Sigmoid colon (tissue), 7 donors: Measurements from ENCODE around the gene ZNRD2. TPM values are rescaled to one million over a fixed set of nuclear protein-coding genes. Genes with fewer than 3 reads are reported as not detected.

Experiments
- DNase-seq: peaks from one replicate; pipeline ENCODE4 v3.0.0-alpha.2; 2019
- H3K27ac ChIP-seq, 4 donors: fragments of 200-600 bp; sonication (generic); one replicate each; pipeline ENCODE4 v1.5.1; 2016 to 2019; ENCODE audit warnings: mild to moderate bottlenecking in 1 of 4
- H3K27me3 ChIP-seq, 3 donors: fragments of 200-600 bp; sonication (generic); one replicate each; pipeline ENCODE4 v1.5.1; 2019; ENCODE audit warnings: mild to moderate bottlenecking in 1 of 3
- H3K36me3 ChIP-seq, 4 donors: fragments of 200-600 bp; sonication (generic); one replicate each; pipeline ENCODE4 v1.5.1; 2016 to 2019
- H3K4me1 ChIP-seq, 4 donors: fragments of 200-600 bp; sonication (generic); one replicate each; pipeline ENCODE4 v1.5.1; 2017 to 2019
- H3K4me3 ChIP-seq, 4 donors: fragments of 200-600 bp; sonication (generic); one replicate each; pipeline ENCODE4 v1.5.1; 2017 to 2019; ENCODE audit warnings: mild to moderate bottlenecking in 2 of 4, moderate library complexity in 1 of 4
- H3K9me3 ChIP-seq, 4 donors: fragments of 200-600 bp in 3 of 4; sonication (generic) in 3 of 4; one replicate each; pipeline versions ENCODE4 v1.5.1 to v1.6.1; 2013 to 2019
- CTCF ChIP-seq, 4 experiments: fragments of 450-650 bp in 3 of 4; fragments of 200-600 bp in 1 of 4; IDR thresholded peaks; one replicate each; pipeline ENCODE4 v1.5.1; 2016 to 2019; ENCODE audit warnings: antibody characterized with exemption in 4 of 4, mild to moderate bottlenecking in 3 of 4, moderate library complexity in 2 of 4
- EP300 ChIP-seq, 4 donors: sonication (generic); formaldehyde crosslinking; IDR thresholded peaks; one replicate each; pipeline ENCODE4 v1.6.1; 2017; ENCODE audit warnings: antibody characterized with exemption in 4 of 4
- POLR2A ChIP-seq, 2 donors: fragments of 450-650 bp; IDR thresholded peaks; one replicate each; pipeline ENCODE4 v1.6.1; 2016; ENCODE audit warnings: antibody characterized with exemption in 2 of 2, mild to moderate bottlenecking in 2 of 2, moderate library complexity in 2 of 2
- POLR2AphosphoS5 ChIP-seq, 4 donors: sonication (generic); formaldehyde crosslinking; IDR thresholded peaks; one replicate each; pipeline ENCODE4 v1.6.1; 2017; ENCODE audit warnings: antibody characterized with exemption in 4 of 4
- WGBS, 2 donors: extraction: QIAGEN DNeasy Blood & Tissue Kit; methylation state at CpG; one replicate each; pipeline ENCODE4 v1.1.7; 2013; 5-methylcytosine and 5-hydroxymethylcytosine counted together
- intact Hi-C: fragments of 100-400 bp; cut with DNase I; formaldehyde crosslinking; loops from one replicate; pipeline ENCODE4 v1.15.1; 2023
- polyA plus RNA-seq, 3 donors: library from polyadenylated mRNA; stranded (reverse); fragments of 200-250 nt; gene quantifications; one replicate each; pipeline ENCODE4 v1.2.3, GENCODE V29; 2013
- total RNA-seq, 4 donors: library from RNA; depleted of rRNA; stranded (reverse); fragments of >200 nt; gene quantifications; one replicate each; pipeline ENCODE4 v1.1.0, GENCODE V29; 2016
- donor health status: healthy with polysubstance abuse.
- donor health status: Bipolar disorder and iron deficiency.
- donor health status: healthy.

The ZNRD2 gene
- total and polyA plus RNA-seq, 7 donors, result 24.9 to 61.0 (median 52.6) TPM

GRCh38 chr11:65583589-65583988 is 13.3 kb downstream of the ZNRD2 start:
- Histone ChIP-seq H3K4me1 (peaks cover 0 to 75% (median 60%) of the 10 kb centered on the region in 4 donors), H3K27ac (peak overlapping the region in 3 of 4 donors; percentile 18 to 98 (median 81)), H3K36me3 (peaks cover 45 to 78% (median 50%) of the 10 kb centered on the region in 4 donors), H3K27me3 (no peaks in the 10 kb centered on the region), H3K4me3 (no peak overlapping the region), H3K9me3 (no peaks in the 10 kb centered on the region)
- WGBS, 2 donors, result 91 to 93% methylated on average over 10 of the region's 10 CpGs
- TF ChIP-seq EP300 (IDR thresholded peaks at IDR 0.05) (no peak), POLR2A (IDR thresholded peaks at IDR 0.05) (no peak), POLR2AphosphoS5 (IDR thresholded peaks at IDR 0.05) (no peak), CTCF (IDR thresholded peaks at IDR 0.05) (no peak)
- intact Hi-C loops, result no loop called here
- DNase-seq, result no peak

GRCh38 chr11:65584106-65584505 is 13.8 kb downstream of the ZNRD2 start:
- TF ChIP-seq EP300 (IDR thresholded peaks at IDR 0.05), result no peak
- TF ChIP-seq POLR2AphosphoS5 (IDR thresholded peaks at IDR 0.05), result peak in 1 of 4 donors; percentile 22
- no peak for TF ChIP-seq CTCF (IDR thresholded peaks at IDR 0.05)
- no peak for TF ChIP-seq POLR2A (IDR thresholded peaks at IDR 0.05)
- H3K9me3 ChIP-seq, result no peaks in the 10 kb centered on the region
- intact Hi-C loops, result no loop called here
- no peaks in the 10 kb centered on the region for H3K27me3 ChIP-seq
- no peak overlapping the region for H3K4me3 ChIP-seq
- WGBS, 2 donors, result 84 to 85% methylated on average over 8 of the region's 8 CpGs
- DNase-seq, result no peak
- peaks cover 0 to 75% (median 58%) of the 10 kb centered on the region in 4 donors for H3K4me1 ChIP-seq
- peaks cover 43 to 78% (median 52%) of the 10 kb centered on the region in 4 donors for H3K36me3 ChIP-seq
- H3K27ac ChIP-seq, result peak overlapping the region; percentile 46 to 98 (median 79)

- WGBS, 2 donors, result 68 to 77% methylated on average over 46 of the region's 46 CpGs
- peaks cover 0 to 75% (median 57%) of the 10 kb centered on the region in 4 donors for H3K4me1 ChIP-seq
Measured at GRCh38 chr11:65584723-65585171, 14.5 kb downstream of the ZNRD2 start.

GRCh38 chr11:65585396-65586246 is 15.3 kb downstream of the ZNRD2 start:
- WGBS, 2 donors, result 89 to 90% methylated on average over 51 of the region's 51 CpGs
- DNase-seq, result no peak

More at GRCh38 chr11:65584723-65585171, 14.5 kb downstream of the ZNRD2 start:
- Histone ChIP-seq H3K27ac (peak overlapping the region; percentile 46 to 98 (median 79)), H3K36me3 (peaks cover 37 to 78% (median 49%) of the 10 kb centered on the region in 4 donors), H3K4me3 (no peak overlapping the region), H3K9me3 (no peaks in the 10 kb centered on the region), H3K27me3 (no peaks in the 10 kb centered on the region)
- intact Hi-C loops, result no loop called here
- no peak for DNase-seq
- peak in 2 of 4 donors; percentile 6 to 22 for TF ChIP-seq POLR2AphosphoS5 (IDR thresholded peaks at IDR 0.05)
- no peak for TF ChIP-seq CTCF (IDR thresholded peaks at IDR 0.05)

More at GRCh38 chr11:65585396-65586246, 15.3 kb downstream of the ZNRD2 start:
- H3K27ac ChIP-seq, result peak overlapping the region; percentile 77 to 98 (median 82)
- intact Hi-C loops, result no loop called here
- H3K36me3 ChIP-seq, result peaks cover 30 to 78% (median 44%) of the 10 kb centered on the region in 4 donors
- H3K9me3 ChIP-seq, result no peaks in the 10 kb centered on the region
- no peak overlapping the region for H3K4me3 ChIP-seq
- peak in 2 of 4 donors; percentile 2 to 28 for TF ChIP-seq POLR2AphosphoS5 (IDR thresholded peaks at IDR 0.05)
- TF ChIP-seq EP300 (IDR thresholded peaks at IDR 0.05), result no peak
- no peak for TF ChIP-seq POLR2A (IDR thresholded peaks at IDR 0.05)
- TF ChIP-seq CTCF (IDR thresholded peaks at IDR 0.05), result no peak
- H3K27me3 ChIP-seq, result no peaks in the 10 kb centered on the region
- peaks cover 0 to 74% (median 57%) of the 10 kb centered on the region in 4 donors for H3K4me1 ChIP-seq
